IMR-90 (cell line): ENCODE results near the gene PRELID3B. TPM values are rescaled to one million over a fixed set of nuclear protein-coding genes. Genes with fewer than 3 reads are reported as not detected.

Experiments
- ATAC-seq: fragments of 200-7000 bp; cut with Tn5 transposase; 2 replicates; pipeline ENCODE4 v1.9.1; 2020; ENCODE audit warnings: low read depth, mild to moderate bottlenecking, moderate library complexity
- BruUV-seq: library from RNA; stranded (reverse); fragments of 400-500 nt; replicated peaks from 2 replicates; lab custom pipeline; 2021; lab: Mats Ljungman, UMichigan
- CTCF ChIA-PET: fragments of 300-600 bp; formaldehyde crosslinking; extraction: SDS; loops from one replicate; lab custom pipeline; 2021; ENCODE audit warnings: antibody characterized with exemption; lab: Yijun Ruan, JAX
- POLR2A ChIA-PET: fragments of 300-600 bp; sonication (Branson Sonifier 250); formaldehyde crosslinking; loops from one replicate; lab custom pipeline; 2022; ENCODE audit warnings: antibody characterized with exemption; ENCODE audit not compliant: unreplicated experiment; lab: Charles Lee
- DNase-seq: peaks from one replicate; pipeline ENCODE4 v3.0.0; 2013
- H2AFZ ChIP-seq: replicated peaks from 2 replicates; pipeline ENCODE3; 2013; ENCODE audit warnings: low read length, mild to moderate bottlenecking; ENCODE audit not compliant: poor library complexity
- H2AK5ac ChIP-seq: 2 replicates; pipeline ENCODE4 v1.6.1; 2013; ENCODE audit warnings: low read depth, low read length, inconsistent platforms
- H2AK9ac ChIP-seq: replicated peaks from 2 replicates; pipeline ENCODE3; 2013; ENCODE audit warnings: mild to moderate bottlenecking, low read depth, low read length, moderate library complexity; ENCODE audit not compliant: poor library complexity
- H2BK120ac ChIP-seq: 2 replicates; pipeline ENCODE4 v1.6.1; 2013; ENCODE audit warnings: low read depth, low read length, inconsistent platforms
- H2BK15ac ChIP-seq: 3 replicates; pipeline ENCODE4 v1.6.1; 2013; ENCODE audit warnings: low read depth, low read length, inconsistent platforms
- H2BK20ac ChIP-seq: 2 replicates; pipeline ENCODE4 v1.6.1; 2013; ENCODE audit warnings: low read depth, mild to moderate bottlenecking, inconsistent platforms, low read length, moderate library complexity
- H2BK5ac ChIP-seq: 2 replicates; pipeline ENCODE4 v1.6.1; 2013; ENCODE audit warnings: mild to moderate bottlenecking, low read depth, low read length, inconsistent platforms; ENCODE audit not compliant: poor library complexity, severe bottlenecking
- H3K14ac ChIP-seq: replicated peaks from 2 replicates; pipeline ENCODE4 v1.6.1; 2013; ENCODE audit warnings: low read depth, low read length, inconsistent platforms
- H3K18ac ChIP-seq: 2 replicates; pipeline ENCODE4 v1.6.1; 2013; ENCODE audit warnings: low read depth, low read length, control low read depth
- H3K23ac ChIP-seq: 2 replicates; pipeline ENCODE4 v1.6.1; 2013; ENCODE audit warnings: low read depth, low read length, inconsistent platforms
- H3K27ac ChIP-seq: 2 replicates; pipeline ENCODE4 v1.5.1; 2013; ENCODE audit warnings: mild to moderate bottlenecking, control low read depth, low read length; ENCODE audit not compliant: insufficient read depth
- H3K27me3 ChIP-seq: 2 replicates; pipeline ENCODE4 v1.6.1; 2013; ENCODE audit warnings: low read length; ENCODE audit not compliant: control insufficient read depth, insufficient read depth
- H3K36me3 ChIP-seq: 2 replicates; pipeline ENCODE4 v1.6.1; 2013; ENCODE audit warnings: low read length, mixed read lengths; ENCODE audit not compliant: control insufficient read depth, insufficient read depth
- H3K4ac ChIP-seq: 2 replicates; pipeline ENCODE4 v1.6.1; 2013; ENCODE audit warnings: low read depth, low read length, inconsistent platforms
- H3K4me1 ChIP-seq: 2 replicates; pipeline ENCODE4 v1.6.1; 2013; ENCODE audit warnings: low read length, mixed read lengths; ENCODE audit not compliant: control insufficient read depth, insufficient read depth
- H3K4me2 ChIP-seq: 2 replicates; pipeline ENCODE4 v1.6.1; 2013; ENCODE audit warnings: low read depth, mild to moderate bottlenecking, control low read depth, low read length, moderate library complexity
- H3K4me3 ChIP-seq: 2 replicates; pipeline ENCODE4 v1.5.1; 2013; ENCODE audit warnings: low read depth, mild to moderate bottlenecking, control low read depth, low read length, moderate library complexity; ENCODE audit not compliant: insufficient read depth
- H3K56ac ChIP-seq: 2 replicates; pipeline ENCODE4 v1.6.1; 2013; ENCODE audit warnings: low read length, inconsistent platforms; ENCODE audit not compliant: insufficient read depth; ENCODE audit errors: extremely low read depth
- H3K79me1 ChIP-seq, 2 experiments: 2 replicates each; pipeline ENCODE4 v1.6.1; 2013; ENCODE audit warnings: low read length in 2 of 2, inconsistent platforms in 1 of 2, low read depth in 1 of 2
- H3K9ac ChIP-seq: 2 replicates; pipeline ENCODE4 v1.6.1; 2013; ENCODE audit warnings: low read depth, low read length, control low read depth
- H3K9me1 ChIP-seq: 2 replicates; pipeline ENCODE4 v1.6.1; 2013; ENCODE audit warnings: low read length, inconsistent platforms; ENCODE audit not compliant: insufficient read depth
- H3K9me3 ChIP-seq: 2 replicates; pipeline ENCODE4 v1.6.1; 2013; ENCODE audit warnings: low read length; ENCODE audit not compliant: control insufficient read depth, insufficient read depth
- H4K20me1 ChIP-seq: 2 replicates; pipeline ENCODE4 v1.6.1; 2013; ENCODE audit warnings: low read length, inconsistent platforms; ENCODE audit not compliant: insufficient read depth
- H4K5ac ChIP-seq: 2 replicates; pipeline ENCODE4 v1.6.1; 2013; ENCODE audit warnings: mild to moderate bottlenecking, low read depth, low read length, control low read depth
- H4K8ac ChIP-seq, 2 experiments: 2 replicates each; pipeline ENCODE4 v1.6.1; 2013; ENCODE audit warnings: low read depth in 2 of 2, low read length in 2 of 2, control low read depth in 1 of 2, inconsistent platforms in 1 of 2
- H4K91ac ChIP-seq: 2 replicates; pipeline ENCODE4 v1.6.1; 2013; ENCODE audit warnings: low read depth, low read length, inconsistent platforms; ENCODE audit not compliant: insufficient read depth
- CHD1 ChIP-seq: IDR thresholded peaks from 2 replicates; pipeline ENCODE4 v1.6.1; 2012; ENCODE audit warnings: low read depth, low read length, improper control_type of control experiment
- CTCF ChIP-seq: conservative IDR thresholded peaks from 2 replicates; pipeline ENCODE4 v1.5.1; 2012; ENCODE audit warnings: mild to moderate bottlenecking, low read depth, low read length, improper control_type of control experiment
- ELK1 ChIP-seq: fragments of 150-350 bp; IDR thresholded peaks from 2 replicates; pipeline ENCODE4 v1.6.1; 2016; ENCODE audit warnings: low read depth, mild to moderate bottlenecking, low read length, moderate library complexity, borderline replicate concordance
- FOS ChIP-seq: fragments of 150-350 bp; IDR thresholded peaks from 2 replicates; pipeline ENCODE4 v1.6.1; 2016; ENCODE audit warnings: low read depth, low read length
- MAZ ChIP-seq: IDR thresholded peaks from 2 replicates; pipeline ENCODE4 v1.6.1; 2012; ENCODE audit warnings: low read depth, mild to moderate bottlenecking, low read length, improper control_type of control experiment, moderate library complexity, borderline replicate concordance
- RAD21 ChIP-seq: IDR thresholded peaks from 2 replicates; pipeline ENCODE4 v1.6.1; 2012; ENCODE audit warnings: low read length, improper control_type of control experiment
- RFX5 ChIP-seq: IDR thresholded peaks from 2 replicates; pipeline ENCODE4 v1.8.0; 2012; ENCODE audit warnings: low read depth, mild to moderate bottlenecking, low read length, moderate library complexity
- WGBS, 2 experiments: methylation state at CpG; one replicate each; pipeline versions ENCODE4 v1.1.5 to v1.1.7; 2013; ENCODE audit warnings: missing lambda C conversion rate in 2 of 2; ENCODE audit not compliant: insufficient read length in 1 of 2; ENCODE audit errors: extremely low coverage in 2 of 2; 5-methylcytosine and 5-hydroxymethylcytosine counted together
- dilution Hi-C: fragments of 300-500 bp; cut with HindIII; formaldehyde crosslinking; loops from one replicate; pipeline ENCODE4 v1.14.3; 2018; ENCODE audit warnings: low sequenced_read_pairs; ENCODE audit not compliant: unreplicated experiment
- in situ Hi-C: fragments of 300-500 bp; cut with MboI; formaldehyde crosslinking; loops from 3 replicates; pipeline ENCODE4 v1.14.3; 2019; ENCODE audit warnings: low sequenced_read_pairs, inconsistent platforms, mixed read lengths
- intact Hi-C: fragments of 100-400 bp; cut with micrococcal nuclease; formaldehyde crosslinking; loops from 2 replicates; pipeline ENCODE4 v1.10.0; 2022
- polyA plus RNA-seq, 3 experiments: library from polyadenylated mRNA; depleted of rRNA; stranded (reverse); fragments of >200 nt; gene quantifications; 2 replicates each; pipeline ENCODE4 v1.2.3, GENCODE V29; 2012; ENCODE audit warnings: low replicate concordance in 1 of 3
- total RNA-seq: library from RNA; depleted of rRNA; stranded (reverse); fragments of >200 nt; gene quantifications from 2 replicates; pipeline ENCODE4 v1.2.3, GENCODE V29; 2012

The PRELID3B gene
- total and polyA plus RNA-seq, 2 of the 4 experiments (the other 2 are of a cell fraction) = 24.8 to 41.9 TPM

- no peak overlapping the region for H3K27ac ChIP-seq
- no peak overlapping the region for H2AK9ac ChIP-seq
- H3K4me1 ChIP-seq = peaks cover 4% of the 10 kb centered on the region; the same call in 1 of the 2 replicates
- no TSS peak for BruUV-seq
- H3K27me3 ChIP-seq = no peaks in the 10 kb centered on the region
- peaks cover 31% of the 10 kb centered on the region for H3K36me3 ChIP-seq
- peaks cover 14% of the 10 kb centered on the region for H3K9me1 ChIP-seq
- no peak overlapping the region for H2BK5ac ChIP-seq
- no peak overlapping the region for H4K91ac ChIP-seq
- dilution Hi-C loops (no loop called here), in situ Hi-C loops (loop anchor here (10.0 to 25.0 kb wide), 4 partner anchors 120 to 1638 kb away; partner anchors contain the start of genes ANKRD60 and RBM38), intact Hi-C loops (loop anchor here (5.0 kb wide), 1 partner anchor 38 kb away; no protein-coding TSS in a partner anchor)
- H2BK15ac ChIP-seq = no peak overlapping the region
- H2AFZ ChIP-seq = no peak overlapping the region
- no peak overlapping the region for H3K4ac ChIP-seq
- no peak overlapping the region for H3K9ac ChIP-seq
- POLR2A ChIA-PET = no interaction called here
- no peak overlapping the region for H4K5ac ChIP-seq
- H3K14ac ChIP-seq = no peak overlapping the region
- H3K56ac ChIP-seq = no peak overlapping the region
- ATAC-seq = no peak
- H2BK120ac ChIP-seq = no peak overlapping the region
- TF ChIP-seq ELK1 = no peak
- no peak for TF ChIP-seq CHD1
- no peak for TF ChIP-seq CTCF
- no peak for TF ChIP-seq RAD21
- no peak for TF ChIP-seq RFX5
- no peak for TF ChIP-seq FOS
- no peak for TF ChIP-seq MAZ
- no peak overlapping the region for H2AK5ac ChIP-seq
- CTCF ChIA-PET = no interaction called here
- H3K23ac ChIP-seq = no peak overlapping the region
- H3K79me1 ChIP-seq = peaks cover 6 to 64% of the 10 kb centered on the region in 2 experiments; a peak in 3 of 4 replicates
- H4K8ac ChIP-seq = no peak overlapping the region
- no peak overlapping the region for H3K18ac ChIP-seq
- H3K4me2 ChIP-seq = no peak overlapping the region
- DNase-seq = no peak
- no CpG with 5 or more reads among the region's 2 CpGs for WGBS, 2 experiments
- H4K20me1 ChIP-seq = peaks cover 49% of the 10 kb centered on the region
- H2BK20ac ChIP-seq = no peak overlapping the region
- no peak overlapping the region for H3K4me3 ChIP-seq
- H3K9me3 ChIP-seq = no peaks in the 10 kb centered on the region
Observed at GRCh38 chr20:59025086-59025485, 17.5 kb downstream of the PRELID3B start.
